Esophagus muscularis mucosa (tissue), 3 donors: ENCODE data around the gene MAPK8IP3.

Experiments used
- CTCF ChIP-seq, 3 experiments: fragments of 200-600 bp in 2 of 3; fragments of 450-650 bp in 1 of 3; sonication (generic) in 2 of 3; IDR thresholded peaks; one replicate each; pipeline ENCODE4 v1.5.1; 2017 to 2019; ENCODE audit warnings: antibody characterized with exemption in 3 of 3, mild to moderate bottlenecking in 2 of 3, moderate library complexity in 1 of 3
- EP300 ChIP-seq: sonication (generic); formaldehyde crosslinking; IDR thresholded peaks from one replicate; pipeline ENCODE4 v1.6.1; 2017; ENCODE audit warnings: antibody characterized with exemption

DNA sequence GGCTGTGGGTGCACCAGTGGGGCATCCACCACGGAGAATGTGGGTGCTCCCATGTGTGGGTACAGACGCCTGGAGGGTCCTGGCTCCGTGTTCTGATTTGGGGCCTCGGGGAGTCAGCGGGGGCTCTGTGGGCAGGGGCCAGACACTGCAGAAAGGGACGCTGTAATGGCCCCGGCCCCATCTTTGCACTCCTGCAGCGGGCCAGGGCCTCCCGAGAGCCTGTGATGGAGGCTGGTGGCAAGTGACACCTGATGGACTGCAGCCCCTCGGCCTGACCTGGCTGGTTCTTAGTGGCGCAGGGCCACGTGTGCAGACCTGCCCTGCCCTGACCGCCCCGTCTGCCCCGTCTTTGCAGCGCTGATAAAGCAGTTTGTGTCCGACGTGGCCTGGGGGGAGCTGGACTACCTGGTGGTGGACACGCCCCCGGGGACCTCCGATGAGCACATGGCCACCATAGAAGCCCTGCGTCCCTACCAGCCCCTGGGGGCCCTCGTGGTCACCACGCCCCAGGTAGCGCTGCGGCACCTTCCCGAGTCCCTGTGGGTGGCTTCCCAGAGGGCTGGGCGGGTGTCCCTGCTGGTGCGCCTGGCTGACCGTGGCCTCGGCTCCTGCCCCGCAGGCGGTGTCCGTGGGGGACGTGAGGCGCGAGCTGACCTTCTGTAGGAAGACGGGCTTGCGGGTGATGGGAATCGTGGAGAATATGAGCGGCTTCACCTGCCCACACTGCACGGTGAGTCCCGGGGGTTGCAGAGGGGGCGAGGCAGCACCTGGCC is 81.5 kb downstream of the MAPK8IP3 start:
- TF ChIP-seq CTCF (IDR thresholded peaks at IDR 0.05) (no peak), EP300 (no peak)
